Head of caudate nucleus (tissue), 42 donors: ENCODE data around the gene MUC3A.

Experiments
- DNase-seq, 42 donors: peaks; one replicate each; pipeline versions ENCODE4 v3.0.0 to v3.0.0-alpha.2; 2020 to 2021; ENCODE audit warnings: mixed read lengths in 7 of 42
- intact Hi-C: fragments of 100-400 bp; cut with DNase I; formaldehyde crosslinking; loops from one replicate; pipeline ENCODE4 v1.15.0; 2022

The MUC3A gene

DNA sequence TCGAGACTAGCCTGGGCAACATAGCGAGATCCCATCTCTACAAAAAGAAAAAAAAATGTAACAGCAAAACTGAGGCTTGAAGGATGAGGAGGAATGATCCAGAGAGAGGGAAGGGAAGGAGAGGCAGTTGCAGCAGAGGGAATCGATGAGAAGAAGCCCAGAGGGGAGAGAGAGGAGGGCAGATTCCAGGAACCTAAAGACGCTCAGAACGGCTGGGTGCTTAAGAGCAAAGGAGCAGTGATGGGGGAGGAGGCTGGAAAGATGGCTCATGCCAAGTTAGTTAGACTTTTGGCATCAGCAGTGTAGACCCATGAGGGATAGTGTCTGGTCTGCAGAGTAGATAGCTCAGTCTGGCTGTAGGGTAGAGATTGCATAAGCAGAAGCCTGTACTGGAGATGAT is 60.3 kb downstream of the MUC3A start:
- no peak for DNase-seq
- intact Hi-C loops = no loop called here

DNA sequence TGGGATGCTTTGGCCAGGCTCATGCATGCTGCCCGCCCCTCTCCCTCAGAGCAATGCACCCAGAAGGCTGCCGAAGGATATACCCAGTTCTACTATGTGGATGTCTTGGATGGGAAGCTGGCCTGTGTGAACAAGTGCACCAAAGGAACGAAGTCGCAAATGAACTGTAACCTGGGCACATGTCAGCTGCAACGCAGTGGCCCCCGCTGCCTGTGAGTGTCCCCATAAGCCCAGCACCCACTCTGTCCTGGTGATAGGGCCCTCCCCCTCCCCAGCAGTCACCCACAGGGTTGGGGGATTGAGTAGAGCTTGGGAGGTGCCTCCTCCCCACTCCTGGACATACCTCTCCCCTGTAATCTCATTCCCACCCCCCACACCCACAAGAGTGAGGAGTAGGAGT is 63.6 kb downstream of the MUC3A start:
- intact Hi-C loops = no loop called here

DNA sequence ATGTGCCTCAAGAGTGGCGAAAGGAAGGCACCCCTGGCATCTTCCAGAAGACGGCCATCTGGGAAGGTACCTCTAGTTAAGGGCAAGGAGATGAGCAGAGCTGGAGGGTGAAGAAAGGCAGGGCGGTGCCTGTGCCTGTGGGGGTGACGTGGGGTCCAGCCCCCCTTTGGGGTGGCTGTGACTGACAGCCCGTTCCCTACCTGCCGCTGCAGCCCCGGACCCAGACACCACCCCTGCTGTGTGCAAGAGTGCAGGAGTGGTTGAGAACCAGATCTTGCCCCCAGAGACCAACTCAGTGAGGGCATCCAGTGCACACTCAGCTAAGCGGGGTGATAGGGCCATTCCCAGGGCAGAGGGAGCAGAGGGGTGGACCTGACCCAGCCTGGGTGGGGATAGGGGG is 66.3 kb downstream of the MUC3A start:
- intact Hi-C loops = no loop called here
- no peak for DNase-seq

More for the DNA sequence above, 63.6 kb downstream of the MUC3A start:
- no peak for DNase-seq

DNA sequence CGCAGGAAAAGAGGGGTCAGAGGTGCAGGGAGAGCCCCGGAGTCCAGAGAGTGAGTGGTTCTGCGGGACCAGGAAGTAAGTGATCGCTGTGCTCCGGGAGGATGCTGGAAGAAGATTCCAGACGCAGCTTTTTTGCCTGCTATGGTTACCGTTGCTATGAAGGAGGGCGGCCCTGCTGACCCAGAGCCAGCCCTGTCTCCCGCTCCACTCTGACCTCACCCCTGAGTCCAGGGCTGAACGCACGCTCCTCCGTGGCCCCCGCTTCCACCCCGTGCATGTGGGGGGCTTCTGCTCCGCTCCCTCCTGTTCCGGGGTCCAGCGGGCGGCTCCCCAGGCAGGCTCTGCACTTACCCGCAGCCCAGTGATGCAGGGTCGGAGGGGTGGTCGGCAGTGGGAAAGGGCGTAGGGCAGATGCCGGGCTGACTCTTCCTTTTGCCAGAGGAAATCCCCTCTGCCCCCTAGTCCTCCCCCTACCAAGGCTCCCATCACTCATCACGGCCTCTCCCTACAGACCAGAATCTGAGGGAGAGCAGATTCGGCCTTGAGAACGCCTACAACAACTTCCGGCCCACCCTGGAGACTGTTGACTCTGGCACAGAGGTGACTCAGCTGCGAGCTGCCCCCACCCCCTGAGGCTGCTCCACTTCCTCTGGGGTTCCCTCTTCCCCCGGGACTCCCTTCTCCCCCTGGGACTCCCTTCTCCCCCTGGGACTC is 67.9 kb downstream of the MUC3A start:
- intact Hi-C loops = no loop called here
- peak in 20 of 42 donors; percentile 3 to 57 (median 12) for DNase-seq
